IPS-18c (cell line): ENCODE measurements around the gene MYO1H.

Source experiments
- H3K4me3 ChIP-seq: 2 replicates; pipeline ENCODE4 v1.7.0; 2013; ENCODE audit warnings: low read depth, mild to moderate bottlenecking, low read length, moderate library complexity; ENCODE audit not compliant: insufficient read depth
- H3K9me3 ChIP-seq: one replicate; pipeline ENCODE4 v1.6.1; 2013; ENCODE audit warnings: mild to moderate bottlenecking, low read length, moderate library complexity; ENCODE audit not compliant: control insufficient read depth, insufficient read depth

MYO1H gene

DNA sequence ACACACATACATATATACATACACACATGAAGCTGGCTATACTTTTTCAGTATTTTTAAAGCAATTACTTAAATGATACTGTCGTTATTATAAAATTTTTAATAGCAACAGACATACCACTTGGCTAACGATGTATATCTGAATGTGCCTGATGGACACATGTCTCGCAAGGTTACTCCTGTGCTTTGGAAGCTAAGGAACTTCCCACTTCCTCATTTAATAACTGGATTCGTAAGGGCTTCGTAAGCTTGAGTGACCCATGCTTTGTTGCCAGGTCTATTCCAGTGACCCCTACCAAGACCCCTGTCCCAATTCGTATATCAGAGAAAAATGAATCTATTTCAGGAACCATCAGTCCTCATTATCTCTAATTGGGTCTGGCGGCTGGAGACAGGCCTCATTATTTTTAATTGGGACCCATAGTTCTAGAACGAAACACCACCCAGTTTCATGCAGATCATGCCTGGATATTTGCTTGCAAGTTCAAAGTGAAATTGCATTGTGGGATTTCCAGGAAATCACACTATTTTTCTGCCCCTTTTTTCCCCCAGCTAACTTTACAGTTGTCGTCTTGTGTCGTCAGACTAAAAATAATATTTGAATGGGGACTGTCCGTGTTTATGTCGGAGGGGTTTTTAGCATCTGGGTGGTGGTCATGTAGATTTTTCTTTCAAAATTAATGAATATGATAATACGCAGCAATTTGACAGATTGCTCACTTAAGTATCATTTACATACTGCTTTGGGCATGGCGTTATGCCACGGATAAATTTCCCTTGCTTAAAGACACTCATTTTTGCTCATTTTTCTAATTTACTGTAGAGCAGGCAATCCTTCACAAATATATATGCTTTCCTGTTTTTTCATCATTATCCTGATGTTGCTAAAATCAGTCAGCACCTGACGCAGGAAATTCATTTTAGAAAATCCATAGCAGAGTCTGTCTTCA lies 17.1 kb upstream of the MYO1H start:
- Histone ChIP-seq H3K4me3 (no peak overlapping the region), H3K9me3 (no peaks in the 10 kb centered on the region)

DNA sequence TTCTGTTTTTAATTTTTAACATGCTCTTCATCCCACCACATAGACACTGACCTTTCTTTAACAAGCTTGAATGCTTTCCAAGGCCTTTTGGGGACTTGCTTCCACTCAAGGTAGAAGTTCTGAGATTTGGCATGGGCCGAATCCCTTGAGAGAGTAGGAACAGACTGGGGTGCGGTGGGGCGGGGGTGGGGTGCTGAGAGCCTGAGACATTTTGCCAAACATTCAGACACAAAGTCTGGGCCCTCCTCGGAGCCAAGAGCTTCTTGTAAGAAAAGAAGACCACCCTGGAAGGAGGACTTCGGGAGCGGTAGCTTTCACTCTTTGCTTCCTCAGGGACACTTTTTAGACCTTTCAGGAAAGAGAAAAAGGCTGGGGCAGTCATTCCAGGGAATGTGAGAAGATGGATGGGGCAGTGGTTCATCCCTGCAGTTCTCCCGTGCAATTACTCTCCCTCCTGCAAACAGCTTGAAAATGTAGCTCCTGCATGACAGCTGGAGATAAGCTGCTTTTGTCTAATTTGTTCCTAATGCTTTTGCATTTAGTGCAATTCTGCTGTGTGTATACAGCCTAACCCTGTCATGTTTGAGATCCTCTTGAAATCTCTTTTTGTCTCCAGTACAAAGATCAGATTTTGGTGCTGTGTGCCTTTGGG lies 16.3 kb upstream of the MYO1H start:
- H3K4me3 ChIP-seq: no peak overlapping the region
- no peaks in the 10 kb centered on the region for H3K9me3 ChIP-seq

DNA sequence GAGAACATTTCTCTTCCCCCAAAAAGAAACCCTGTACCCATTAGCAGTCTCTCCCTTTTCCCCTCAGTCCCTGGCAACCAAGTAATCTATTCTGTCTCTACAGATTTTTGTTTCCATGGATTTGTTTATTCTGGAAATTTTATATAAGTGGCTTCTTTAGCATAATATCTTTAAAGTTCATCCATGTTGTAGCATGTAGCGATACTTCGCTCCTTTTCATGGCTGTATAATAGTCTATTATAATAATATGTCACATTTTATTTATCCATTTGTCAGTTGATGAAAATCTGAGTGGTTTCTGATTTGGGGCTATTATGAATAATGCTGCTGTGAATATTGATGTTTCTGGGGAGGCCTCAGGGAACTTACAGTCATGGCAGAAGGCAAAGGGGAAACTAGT lies 12.8 kb upstream of the MYO1H start:
- Histone ChIP-seq H3K9me3 (no peaks in the 10 kb centered on the region), H3K4me3 (no peak overlapping the region)

DNA sequence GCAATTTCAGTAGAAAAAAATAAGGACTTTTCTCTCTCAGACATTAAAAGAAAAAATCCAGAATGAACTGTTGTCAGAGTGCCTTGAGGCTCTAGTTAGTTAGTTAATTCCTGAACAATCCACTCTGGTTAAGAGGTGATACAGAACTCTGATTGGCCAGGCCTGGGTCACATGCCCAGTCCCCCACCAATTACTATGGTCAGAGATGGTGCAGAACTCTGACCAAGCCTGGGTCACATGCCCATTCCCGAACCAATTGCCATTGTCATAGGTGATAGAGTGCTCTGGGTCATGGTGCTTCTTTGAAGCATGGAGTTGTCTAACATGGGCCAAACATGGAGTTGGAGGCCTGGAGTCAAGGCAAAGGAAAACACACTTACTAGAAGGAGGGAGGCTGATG lies 11.1 kb upstream of the MYO1H start:
- H3K9me3 ChIP-seq: no peaks in the 10 kb centered on the region
- no peak overlapping the region for H3K4me3 ChIP-seq

DNA sequence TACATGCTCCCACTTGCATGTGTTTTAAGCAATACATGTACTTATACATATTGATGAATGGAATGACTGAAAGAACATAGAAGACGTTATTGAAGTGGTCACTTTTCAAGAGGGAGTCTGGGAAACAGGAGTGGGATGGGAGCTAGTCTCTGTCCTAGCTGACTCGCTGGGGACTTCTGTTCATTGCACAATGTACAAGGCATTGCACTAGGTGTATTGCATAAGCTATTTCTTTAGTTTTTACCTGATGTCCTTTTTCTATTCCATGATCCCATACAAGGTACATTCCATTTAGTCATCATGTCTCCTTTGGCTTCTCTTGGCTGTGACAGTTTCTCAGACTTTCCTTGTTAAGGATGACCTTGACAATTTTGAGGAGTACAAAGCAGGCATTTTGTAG lies 4.0 kb upstream of the MYO1H start:
- no peaks in the 10 kb centered on the region for H3K9me3 ChIP-seq
- H3K4me3 ChIP-seq: no peak overlapping the region

DNA sequence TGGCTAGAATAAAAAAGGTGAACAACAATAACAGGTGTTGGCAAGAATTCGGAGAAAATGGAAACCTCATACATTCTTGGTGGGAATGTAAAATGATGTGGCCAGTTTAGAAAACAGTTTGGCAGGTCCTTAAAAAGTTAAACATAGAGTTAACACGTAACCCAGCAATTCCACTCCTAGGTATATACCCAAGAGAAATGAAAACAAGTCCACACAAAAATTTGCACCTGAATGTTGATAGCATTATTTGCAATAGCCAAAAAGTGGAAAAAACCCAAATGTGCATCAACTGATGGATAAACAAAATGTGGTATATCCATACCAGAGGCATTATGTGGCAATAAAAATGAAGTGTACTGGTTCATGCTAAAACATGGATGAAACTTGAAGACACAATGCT lies 2.3 kb upstream of the MYO1H start:
- Histone ChIP-seq H3K9me3 (no peaks in the 10 kb centered on the region), H3K4me3 (no peak overlapping the region)

DNA sequence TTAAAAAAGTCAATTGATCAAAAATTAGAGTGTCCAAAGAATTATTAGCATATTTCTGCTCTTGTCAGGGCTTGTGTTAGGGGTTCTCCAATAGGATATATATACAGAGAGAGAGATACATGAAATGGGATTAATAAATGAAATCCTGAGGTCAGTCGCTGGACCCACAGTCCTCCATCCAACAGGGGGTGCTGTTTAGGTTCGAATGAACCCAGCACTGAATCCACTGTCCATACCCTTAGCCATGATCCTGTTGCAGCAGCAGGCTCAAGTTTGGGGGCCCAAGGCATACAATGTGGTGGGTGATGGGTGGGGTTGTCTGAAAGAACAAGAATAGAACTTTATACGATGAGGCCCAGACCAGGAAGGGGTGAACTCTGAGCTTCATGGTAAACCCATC lies 780 bp upstream of the MYO1H start:
- H3K4me3 ChIP-seq: no peak overlapping the region
- no peaks in the 10 kb centered on the region for H3K9me3 ChIP-seq

DNA sequence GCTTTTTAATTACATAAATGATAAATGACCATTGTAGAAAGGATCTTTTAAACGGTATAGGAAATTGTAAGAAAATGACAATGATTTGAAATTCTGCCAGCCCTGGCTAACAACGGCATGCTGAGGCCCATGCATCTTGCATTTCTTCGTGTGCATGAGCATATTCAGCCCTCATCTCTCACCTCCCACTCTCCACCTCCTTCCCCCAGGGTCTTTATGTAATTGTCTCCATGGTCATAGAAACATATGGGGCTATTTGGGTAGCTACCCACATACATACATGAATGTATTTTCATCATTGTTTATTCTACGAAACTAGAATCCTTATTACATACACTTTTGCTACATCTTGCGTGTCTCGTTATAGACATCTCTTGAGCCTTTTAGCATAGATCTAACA lies 4.5 kb downstream of the MYO1H start:
- Histone ChIP-seq H3K9me3 (no peaks in the 10 kb centered on the region), H3K4me3 (no peak overlapping the region)

DNA sequence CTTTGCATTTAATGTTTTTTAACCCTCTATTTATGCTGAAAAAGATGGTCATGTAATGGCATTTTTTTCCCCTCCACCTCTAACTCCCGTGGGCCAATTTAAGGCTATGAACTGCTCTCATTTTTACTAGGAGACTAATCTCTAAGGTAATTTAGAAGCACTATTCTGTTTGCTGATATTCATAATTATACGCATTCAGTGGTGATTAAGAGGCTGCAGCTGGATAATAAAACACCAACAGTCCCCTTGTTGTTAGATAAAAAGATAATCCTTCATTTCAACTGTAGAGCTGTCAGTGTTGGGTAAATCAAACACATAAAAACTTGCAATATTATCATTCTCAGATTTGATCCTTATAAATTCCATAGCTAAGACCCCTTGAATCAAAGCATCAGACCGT lies 8.9 kb downstream of the MYO1H start:
- Histone ChIP-seq H3K9me3 (no peaks in the 10 kb centered on the region), H3K4me3 (no peak overlapping the region)

DNA sequence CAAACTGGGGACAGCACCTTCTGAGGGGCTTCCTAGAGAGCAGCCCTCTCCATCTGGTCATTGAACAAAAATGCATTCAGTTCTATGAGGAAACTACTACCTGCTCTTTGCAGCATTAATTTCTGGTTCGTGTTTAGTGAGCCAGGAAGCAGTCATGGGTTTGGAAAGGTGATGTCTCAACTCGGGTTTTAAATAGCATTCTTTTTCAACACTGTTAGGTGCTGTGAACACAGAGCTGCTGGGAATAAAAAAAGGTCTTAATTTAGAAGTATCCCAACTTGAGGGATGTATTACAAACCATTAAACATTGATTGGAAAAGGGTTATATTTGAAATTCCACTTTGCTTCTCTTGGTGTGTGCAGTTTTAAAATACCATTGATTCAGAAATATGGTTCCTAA lies 9.3 kb downstream of the MYO1H start:
- Histone ChIP-seq H3K4me3 (no peak overlapping the region), H3K9me3 (no peaks in the 10 kb centered on the region)

DNA sequence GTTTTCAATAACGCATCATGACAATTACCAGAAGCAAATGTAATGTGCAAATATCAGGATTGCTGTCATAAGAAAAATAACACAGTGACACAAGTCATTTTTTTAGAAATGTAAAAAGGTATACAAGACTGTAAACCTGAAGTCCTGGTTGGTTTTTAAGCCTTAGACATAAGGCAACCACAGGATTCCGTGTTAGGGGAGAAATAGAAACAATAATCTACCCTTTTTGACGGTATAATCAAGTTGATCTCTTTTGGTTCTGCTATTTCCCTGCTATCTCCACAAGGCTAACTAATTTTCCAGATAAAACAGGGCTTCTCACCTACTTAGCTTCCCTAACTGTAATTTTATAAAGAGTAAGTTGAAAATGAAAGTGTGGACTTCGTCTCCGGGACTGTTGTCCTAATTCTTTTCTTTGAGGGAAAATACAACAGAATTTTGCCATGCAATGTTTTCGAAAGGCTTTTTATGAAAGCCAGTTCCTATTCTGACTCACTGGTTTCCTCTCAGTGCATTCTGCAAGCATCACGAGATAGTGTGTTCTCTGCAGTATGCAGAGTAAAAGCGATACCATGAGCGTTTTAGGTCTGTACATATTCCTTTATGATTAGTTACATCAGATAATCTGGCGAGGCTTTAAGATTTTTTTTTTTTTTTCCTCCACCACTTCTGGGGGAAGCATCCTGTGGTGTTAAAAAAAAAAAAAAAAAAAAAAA lies 10.6 kb downstream of the MYO1H start:
- H3K4me3 ChIP-seq: no peak overlapping the region
- no peaks in the 10 kb centered on the region for H3K9me3 ChIP-seq

DNA sequence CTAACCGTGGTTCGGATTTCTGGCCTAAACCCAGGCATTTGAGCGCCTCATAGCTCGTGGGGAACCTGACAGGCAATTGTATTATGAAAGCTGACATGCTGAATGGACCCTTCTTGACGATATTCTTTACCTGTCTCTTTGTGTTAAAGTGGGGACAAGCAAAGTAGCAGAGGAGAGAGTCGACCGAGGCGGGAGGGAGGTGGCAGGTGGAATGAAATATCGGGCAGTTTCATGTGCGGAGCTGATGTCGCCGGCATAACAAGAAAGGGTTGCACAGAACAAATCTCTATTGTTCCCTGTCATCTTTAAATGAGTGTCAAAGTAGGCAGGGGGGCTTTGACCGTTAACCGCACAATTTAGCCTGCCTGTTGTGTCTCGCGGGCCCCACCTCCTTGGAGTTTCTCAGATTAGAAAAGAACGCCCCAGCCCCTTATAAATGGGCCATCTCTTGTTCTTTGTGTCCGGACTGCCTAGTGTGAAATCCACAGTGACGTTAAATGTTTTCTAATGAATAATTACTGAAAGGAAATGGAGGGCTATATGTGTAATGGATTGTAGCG lies 11.5 kb downstream of the MYO1H start:
- Histone ChIP-seq H3K4me3 (no peak overlapping the region), H3K9me3 (no peaks in the 10 kb centered on the region)

DNA sequence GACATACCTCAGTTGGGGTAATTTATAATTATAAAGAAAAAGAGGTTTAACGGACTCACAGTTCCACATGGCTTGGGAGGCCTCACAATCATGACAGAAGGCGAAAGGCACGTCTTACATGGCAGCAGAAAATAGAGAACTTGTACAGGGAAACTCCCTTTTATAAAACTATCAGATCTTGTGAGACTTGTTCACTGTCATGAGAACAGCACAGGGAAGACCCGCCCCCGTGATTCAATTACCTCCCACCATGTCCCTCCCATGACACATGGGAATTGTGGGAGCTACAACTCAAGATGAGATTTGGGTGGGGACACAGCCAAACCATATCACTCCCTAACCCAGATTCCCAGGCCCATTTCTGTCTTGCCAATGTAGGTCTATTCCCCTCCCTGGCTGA lies 22.1 kb downstream of the MYO1H start:
- Histone ChIP-seq H3K9me3 (no peaks in the 10 kb centered on the region), H3K4me3 (no peak overlapping the region)

DNA sequence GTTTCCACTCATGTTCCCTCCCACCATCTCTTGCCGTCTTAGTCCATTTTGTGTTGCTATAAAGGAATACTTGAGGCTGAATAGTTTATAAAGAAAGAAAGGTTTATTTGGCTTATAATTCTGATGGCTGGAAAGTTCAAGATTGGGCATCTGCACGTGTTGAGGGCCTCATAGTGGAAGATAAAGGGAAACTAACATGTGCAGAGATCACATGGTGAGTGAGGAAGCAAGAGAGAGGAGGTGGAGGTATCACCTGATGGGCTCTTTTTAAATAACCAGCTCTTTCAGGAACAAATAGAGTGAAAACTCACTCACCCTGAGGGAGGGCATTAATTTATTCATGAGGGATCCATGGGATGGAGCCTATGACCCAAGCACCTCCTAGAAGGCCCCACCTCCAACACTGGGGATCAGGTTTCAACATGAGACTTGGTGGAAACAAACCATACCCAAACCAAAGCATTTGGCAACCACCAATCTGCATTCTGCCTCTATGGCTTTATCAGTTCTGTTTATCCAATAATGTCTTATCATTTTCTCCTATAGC lies 29.5 kb downstream of the MYO1H start:
- no peaks in the 10 kb centered on the region for H3K9me3 ChIP-seq

DNA sequence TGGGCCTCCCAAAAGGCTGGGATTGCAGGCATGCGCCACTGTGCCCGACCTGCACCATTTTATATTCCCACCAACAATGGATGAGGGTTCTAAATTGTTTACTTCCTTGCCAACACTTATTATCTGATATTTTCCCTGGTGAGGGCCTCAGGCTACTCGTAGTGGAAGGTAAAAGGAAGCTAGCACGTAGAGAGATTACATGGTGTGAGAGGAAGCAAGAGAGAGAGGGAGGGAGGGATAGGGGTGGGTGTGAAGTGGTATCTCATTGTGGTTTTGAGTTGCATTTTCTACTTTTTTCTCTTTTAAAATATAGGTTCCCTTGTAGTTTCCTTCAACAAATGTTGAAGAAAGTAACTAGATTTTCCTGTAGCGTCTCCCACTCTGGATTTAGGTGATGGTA lies 30.9 kb downstream of the MYO1H start:
- Histone ChIP-seq H3K9me3 (no peaks in the 10 kb centered on the region), H3K4me3 (no peak overlapping the region)

More for the DNA sequence above, 29.5 kb downstream of the MYO1H start:
- H3K4me3 ChIP-seq: no peak overlapping the region

DNA sequence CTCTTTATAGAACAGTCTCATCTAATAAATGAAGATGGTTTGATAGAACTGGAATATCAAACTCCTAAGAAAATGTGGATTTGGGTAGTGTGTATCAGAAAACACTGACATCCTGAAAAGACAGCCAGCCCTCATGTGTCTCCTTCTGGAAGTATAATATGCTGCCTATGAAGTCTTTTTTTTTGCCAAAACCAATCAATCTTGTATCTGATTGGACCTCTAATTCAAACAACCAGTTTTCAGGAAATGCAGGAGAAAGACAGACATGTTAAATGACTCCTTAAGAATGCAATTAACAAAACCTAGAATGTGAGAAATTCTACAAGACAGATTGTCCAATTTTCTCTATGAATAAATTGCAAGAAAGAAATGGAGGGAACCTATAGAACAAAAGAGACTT lies 34.3 kb downstream of the MYO1H start:
- Histone ChIP-seq H3K9me3 (no peaks in the 10 kb centered on the region), H3K4me3 (no peak overlapping the region)

DNA sequence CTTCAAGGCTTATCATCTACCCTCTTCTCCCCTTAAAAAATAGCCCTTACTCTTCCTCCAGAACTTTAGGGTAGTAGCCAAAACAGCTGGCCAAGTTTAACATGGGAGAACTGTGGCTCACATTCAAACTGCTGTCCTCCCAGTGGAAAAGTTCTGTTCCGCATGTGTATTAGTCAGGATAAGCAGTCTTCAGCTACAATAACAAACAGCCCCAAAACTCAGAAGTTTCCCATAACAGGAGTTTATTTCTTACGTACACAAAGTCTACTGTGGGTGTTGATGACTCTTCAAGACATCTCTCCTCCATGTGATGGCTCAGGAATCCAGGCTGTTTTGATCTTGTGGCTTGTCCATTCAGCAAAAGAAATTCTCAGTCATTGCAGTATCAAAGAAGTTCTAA lies 35.5 kb downstream of the MYO1H start:
- H3K4me3 ChIP-seq: no peak overlapping the region
- H3K9me3 ChIP-seq: peaks cover 3% of the 10 kb centered on the region
